Neural progenitor cell (in vitro differentiated cells): ENCODE measurements around the gene ARHGAP22. TPM values are rescaled to one million over a fixed set of nuclear protein-coding genes. Genes with fewer than 3 reads are reported as not detected.

ENCODE experiments used
- DNase-seq: peaks from one replicate; pipeline ENCODE4 v3.0.0-alpha.2; 2016; ENCODE audit warnings: low spot score
- H2AFZ ChIP-seq: fragments of 200-600 bp; sonication (generic); replicated peaks from 2 replicates; pipeline ENCODE4 v1.6.1; 2016; ENCODE audit warnings: antibody characterized with exemption
- H3F3A ChIP-seq: fragments of 200-600 bp; sonication (generic); 2 replicates; pipeline ENCODE4 v1.6.1; 2016; ENCODE audit warnings: antibody characterized with exemption, low read depth
- H3K27ac ChIP-seq: fragments of 200-600 bp; sonication (generic); 2 replicates; pipeline ENCODE4 v1.5.1; 2016; ENCODE audit warnings: mild to moderate bottlenecking
- H3K27me3 ChIP-seq: fragments of 200-600 bp; sonication (generic); 2 replicates; pipeline ENCODE4 v1.6.1; 2016; ENCODE audit warnings: mild to moderate bottlenecking, moderate library complexity
- H3K36me3 ChIP-seq: fragments of 200-600 bp; sonication (generic); 2 replicates; pipeline ENCODE4 v1.5.1; 2016
- H3K4me1 ChIP-seq: fragments of 200-600 bp; sonication (generic); 2 replicates; pipeline ENCODE4 v1.6.1; 2016; ENCODE audit warnings: mixed run types
- H3K4me2 ChIP-seq: fragments of 200-600 bp; sonication (generic); 2 replicates; pipeline ENCODE4 v1.6.1; 2016
- H3K4me3 ChIP-seq: fragments of 200-600 bp; sonication (generic); 2 replicates; pipeline ENCODE4 v1.5.1; 2016
- H3K79me2 ChIP-seq: fragments of 200-600 bp; sonication (generic); 2 replicates; pipeline ENCODE4 v1.6.1; 2016; ENCODE audit warnings: low read depth
- H3K9ac ChIP-seq: fragments of 200-600 bp; sonication (generic); 2 replicates; pipeline ENCODE4 v1.6.1; 2016
- H3K9me3 ChIP-seq: fragments of 200-600 bp; sonication (generic); 2 replicates; pipeline ENCODE4 v1.5.1; 2016; ENCODE audit warnings: low read depth
- H4K20me1 ChIP-seq: fragments of 200-600 bp; sonication (generic); 2 replicates; pipeline ENCODE4 v1.6.1; 2016; ENCODE audit warnings: low read depth
- H3K27ac Mint-ChIP-seq: 3 replicates; pipeline ENCODE4 v1.8.0; 2021; ENCODE audit warnings: mixed read lengths
- H3K27me3 Mint-ChIP-seq: 2 replicates; pipeline ENCODE4 v1.8.0; 2022; ENCODE audit warnings: low read depth, mild to moderate bottlenecking, inconsistent platforms, moderate library complexity, mixed read lengths; ENCODE audit not compliant: insufficient read depth
- H3K36me3 Mint-ChIP-seq: 3 replicates; pipeline ENCODE4 v1.8.0; 2021; ENCODE audit warnings: mixed read lengths
- H3K4me1 Mint-ChIP-seq: 3 replicates; pipeline ENCODE4 v1.8.0; 2021; ENCODE audit warnings: mixed read lengths
- H3K4me3 Mint-ChIP-seq: 3 replicates; pipeline ENCODE4 v1.8.0; 2021; ENCODE audit warnings: mild to moderate bottlenecking, moderate library complexity, mixed read lengths
- H3K9me3 Mint-ChIP-seq: 3 replicates; pipeline ENCODE4 v1.8.0; 2020; ENCODE audit warnings: mixed read lengths
- CTCF ChIP-seq: fragments of 200-600 bp; sonication (generic); IDR thresholded peaks from 2 replicates; pipeline ENCODE4 v1.5.1; 2017; ENCODE audit warnings: antibody characterized with exemption, mild to moderate bottlenecking
- EZH2 ChIP-seq: fragments of 200-600 bp; sonication (generic); IDR thresholded peaks from 2 replicates; pipeline ENCODE4 v1.6.1; 2017; ENCODE audit warnings: antibody characterized with exemption, mild to moderate bottlenecking, moderate library complexity
- EZH2phosphoT487 ChIP-seq: fragments of 200-600 bp; sonication (generic); IDR thresholded peaks from 2 replicates; pipeline ENCODE4 v1.6.1; 2017; ENCODE audit warnings: antibody characterized with exemption
- total RNA-seq: library from RNA; depleted of rRNA; stranded (reverse); fragments of >200 nt; gene quantifications from 2 replicates; pipeline ENCODE4 v1.2.3, GENCODE V29; 2015; ENCODE audit warnings: low replicate concordance

Gene ARHGAP22
- total RNA-seq, 1 donor from 2014 or later = 1.7 TPM

GRCh38 chr10:48406658-48407057, 198.2 kb downstream of the ARHGAP22 start:
- TF ChIP-seq CTCF (no peak), EZH2phosphoT487 (no peak), EZH2 (no peak)
- H3K9me3 Mint-ChIP-seq = no peaks in the 10 kb centered on the region
- no peak overlapping the region for H3K4me2 ChIP-seq
- H2AFZ ChIP-seq = no peak overlapping the region
- H3K79me2 ChIP-seq = peaks cover 13% of the 10 kb centered on the region
- H3K4me1 ChIP-seq = no peaks in the 10 kb centered on the region
- H3K4me3 Mint-ChIP-seq = no peak overlapping the region
- no peak overlapping the region for H3K27ac ChIP-seq
- H3K27me3 Mint-ChIP-seq = no peaks in the 10 kb centered on the region
- no peaks in the 10 kb centered on the region for H3K4me1 Mint-ChIP-seq
- H3F3A ChIP-seq = no peaks in the 10 kb centered on the region
- peaks cover 26% of the 10 kb centered on the region for H3K36me3 Mint-ChIP-seq
- peaks cover 9% of the 10 kb centered on the region for H4K20me1 ChIP-seq
- no peak for DNase-seq
- H3K36me3 ChIP-seq = peaks cover 10% of the 10 kb centered on the region
- no peaks in the 10 kb centered on the region for H3K27me3 ChIP-seq
- no peak overlapping the region for H3K27ac Mint-ChIP-seq
- H3K4me3 ChIP-seq = no peak overlapping the region
- no peak overlapping the region for H3K9ac ChIP-seq
- H3K9me3 ChIP-seq = no peaks in the 10 kb centered on the region

GRCh38 chr10:48406204-48406603, 198.7 kb downstream of the ARHGAP22 start:
- no peak for TF ChIP-seq EZH2
- TF ChIP-seq CTCF = no peak
- TF ChIP-seq EZH2phosphoT487 = no peak

DNA sequence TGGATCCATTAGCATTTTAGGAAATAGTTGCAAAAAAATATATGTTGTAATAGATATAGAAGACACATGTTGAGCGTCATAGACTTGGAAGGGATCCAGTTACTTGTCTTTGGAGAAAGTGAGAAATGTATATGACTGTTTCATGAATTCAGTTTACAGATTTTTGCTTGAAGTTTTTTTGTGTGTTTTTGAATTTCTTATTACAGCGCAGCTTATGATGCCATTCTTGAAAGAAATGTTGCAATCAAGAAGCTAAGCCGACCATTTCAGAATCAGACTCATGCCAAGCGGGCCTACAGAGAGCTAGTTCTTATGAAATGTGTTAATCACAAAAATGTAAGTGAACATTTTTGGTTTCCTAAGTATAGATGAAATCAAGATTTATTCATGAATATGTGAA, 200.2 kb downstream of the ARHGAP22 start:
- Histone ChIP-seq H3K9ac (no peak overlapping the region), H3K79me2 (peaks cover 30% of the 10 kb centered on the region), H3K36me3 (peaks cover 4% of the 10 kb centered on the region), H3K27ac (no peak overlapping the region), H3K4me2 (no peak overlapping the region), H4K20me1 (peaks cover 27% of the 10 kb centered on the region), H3K4me1 (peaks cover 3% of the 10 kb centered on the region), H3K4me3 (no peak overlapping the region), H2AFZ (no peak overlapping the region), H3F3A (peaks cover 12% of the 10 kb centered on the region), H3K9me3 (no peaks in the 10 kb centered on the region), H3K27me3 (no peaks in the 10 kb centered on the region)
- Mint-ChIP-seq H3K4me3 (no peak overlapping the region), H3K9me3 (no peaks in the 10 kb centered on the region), H3K36me3 (peaks cover 10% of the 10 kb centered on the region), H3K27me3 (no peaks in the 10 kb centered on the region), H3K27ac (no peak overlapping the region), H3K4me1 (peaks cover 16% of the 10 kb centered on the region)
- DNase-seq = no peak
- TF ChIP-seq CTCF (no peak), EZH2phosphoT487 (no peak), EZH2 (no peak)

More at GRCh38 chr10:48406204-48406603, 198.7 kb downstream of the ARHGAP22 start:
- Mint-ChIP-seq H3K27ac (no peak overlapping the region), H3K27me3 (no peaks in the 10 kb centered on the region), H3K4me3 (no peak overlapping the region), H3K36me3 (peaks cover 23% of the 10 kb centered on the region), H3K4me1 (peaks cover 2% of the 10 kb centered on the region), H3K9me3 (no peaks in the 10 kb centered on the region)
- Histone ChIP-seq H3K36me3 (peaks cover 10% of the 10 kb centered on the region), H3K4me1 (no peaks in the 10 kb centered on the region), H3K9ac (no peak overlapping the region), H4K20me1 (peaks cover 12% of the 10 kb centered on the region), H3K4me2 (no peak overlapping the region), H3K27me3 (no peaks in the 10 kb centered on the region), H3K4me3 (no peak overlapping the region), H3F3A (no peaks in the 10 kb centered on the region), H3K27ac (no peak overlapping the region), H2AFZ (no peak overlapping the region), H3K79me2 (peaks cover 16% of the 10 kb centered on the region), H3K9me3 (no peaks in the 10 kb centered on the region)
- DNase-seq = peak; percentile 26
